GM21390 (cell line): ENCODE measurements around the gene RFPL4A.

ENCODE experiments used
- ATAC-seq: cut with Tn5 transposase; IDR thresholded peaks from one replicate; pipeline ENCODE4 v1.9.1; 2021; ENCODE audit not compliant: unreplicated experiment

Gene RFPL4A

DNA sequence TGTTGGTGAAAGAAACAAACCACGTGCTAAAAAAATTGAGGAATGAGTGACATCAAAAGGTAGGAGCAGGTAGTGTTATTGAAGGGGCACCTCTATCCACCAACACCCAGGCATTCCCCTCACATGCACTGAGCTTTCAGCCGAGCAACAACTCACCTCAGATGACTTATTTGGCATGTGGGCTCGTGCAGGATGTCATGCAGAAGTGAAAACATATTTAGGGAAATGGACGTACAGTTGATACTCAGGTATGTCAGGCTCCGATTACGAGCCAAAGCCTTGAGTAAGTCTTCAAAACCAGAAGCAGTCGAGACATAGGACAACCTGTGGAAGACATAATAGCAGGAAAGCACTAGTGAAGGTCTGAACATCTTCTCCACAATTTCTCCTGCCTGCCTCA is 42.5 kb downstream of the RFPL4A start:
- no peak for ATAC-seq

DNA sequence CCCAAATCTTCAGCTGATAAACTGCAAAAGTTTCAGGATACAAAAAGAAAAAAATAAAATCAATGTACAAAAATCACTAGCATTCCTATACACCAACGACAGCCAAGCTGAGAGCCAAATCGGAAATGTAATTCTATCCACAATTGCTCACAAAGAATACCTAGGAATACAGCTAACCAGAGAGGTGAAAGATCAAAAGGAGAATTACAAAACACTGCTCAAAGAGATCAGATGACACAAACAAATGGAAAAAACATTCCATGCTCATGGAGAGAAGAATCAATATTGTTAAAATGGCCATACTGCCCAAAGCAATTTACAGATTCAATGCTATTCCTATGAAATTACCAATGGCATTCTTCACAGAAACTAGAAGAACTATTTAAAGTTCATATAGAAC is 43.4 kb downstream of the RFPL4A start:
- ATAC-seq, result no peak

DNA sequence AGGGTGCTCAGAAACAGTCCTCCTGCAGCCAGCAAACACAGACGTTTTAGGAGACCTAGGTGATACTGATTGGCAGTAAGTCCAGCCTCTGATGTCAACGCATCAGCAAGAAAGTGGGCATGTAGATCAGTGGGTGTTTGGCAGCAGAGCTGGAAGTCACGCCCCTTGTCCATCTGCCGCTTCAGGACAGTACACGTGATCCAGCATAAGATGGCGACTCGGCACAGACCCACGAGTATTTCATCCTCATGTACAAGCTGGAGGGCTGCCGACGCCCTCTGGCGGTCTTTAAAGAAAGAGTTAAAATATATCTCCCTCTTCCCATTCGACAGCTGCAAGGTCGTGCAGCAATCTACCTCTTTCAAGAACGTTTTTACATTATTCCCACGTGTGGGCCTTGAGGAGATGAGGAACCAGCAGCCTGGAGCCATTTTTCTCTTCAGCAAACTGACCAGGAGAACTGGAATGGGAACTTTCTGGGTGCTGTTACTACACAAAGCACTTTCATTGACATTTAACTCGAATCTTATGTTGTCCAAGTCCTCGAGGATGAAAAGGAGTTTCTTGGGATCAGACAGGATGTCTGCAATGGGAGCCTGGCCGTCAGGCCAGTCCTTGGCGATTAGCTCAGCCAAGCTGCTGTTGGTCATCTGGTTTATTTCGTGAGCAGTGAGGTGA is 50.6 kb downstream of the RFPL4A start:
- no peak for ATAC-seq

DNA sequence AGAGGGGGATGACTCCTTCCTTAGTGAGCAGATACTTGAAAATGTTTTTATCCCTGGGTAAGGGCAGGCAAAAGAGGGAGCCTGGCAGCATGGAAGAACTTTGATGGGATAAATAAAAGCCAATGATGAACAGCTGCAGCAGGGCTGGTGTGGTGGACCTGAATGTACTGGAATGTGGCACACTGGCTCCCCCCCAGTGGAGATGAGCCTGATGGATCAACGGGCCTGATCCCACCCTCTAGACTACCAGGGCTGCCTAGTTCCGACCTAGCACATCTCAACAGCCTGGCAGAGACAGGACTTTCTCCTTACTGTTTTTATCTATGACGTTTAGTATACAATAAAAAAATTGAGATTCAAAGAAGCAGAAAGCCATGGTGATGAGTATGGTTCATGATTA is 52.4 kb downstream of the RFPL4A start:
- no peak for ATAC-seq

DNA sequence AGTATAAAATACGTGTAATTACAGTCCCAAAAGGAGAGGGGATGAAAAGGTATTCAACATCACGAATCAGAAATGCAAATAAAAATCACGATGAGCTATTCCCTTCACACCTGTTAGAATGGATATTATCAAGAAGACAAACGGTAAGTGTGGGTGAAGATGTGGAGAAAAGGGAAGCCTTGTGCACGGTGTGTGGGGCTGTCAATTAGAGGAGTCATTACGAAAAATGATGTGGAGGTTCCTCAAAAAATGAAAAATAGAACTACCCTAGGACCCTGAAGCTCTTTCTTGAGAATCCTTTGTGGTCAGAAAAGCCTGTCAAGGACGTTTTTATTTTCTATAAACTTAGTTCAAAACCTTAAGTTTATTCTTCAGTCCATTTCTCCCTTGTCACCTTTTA is 53.6 kb downstream of the RFPL4A start:
- ATAC-seq, result no peak
